Measurements from ENCODE around the gene ZNF264.
"Not testable (repeated sequence)": the region's sequence is repeated elsewhere in the genome, so short reads cannot be mapped to it uniquely, and the experiment has no call there.

Gene ZNF264

GRCh38 chr19:57245959-57246358, 54.7 kb downstream of the ZNF264 start:
- DNase-seq: no peak

- no peak for DNase-seq
Measured at GRCh38 chr19:57248646-57249045, 57.3 kb downstream of the ZNF264 start.

- DNase-seq: no peak
Measured at GRCh38 chr19:57249329-57249728, 58.0 kb downstream of the ZNF264 start.

GRCh38 chr19:57253767-57254166, 62.5 kb downstream of the ZNF264 start:
- not testable (repeated sequence) for DNase-seq

- DNase-seq: no peak
Measured at GRCh38 chr19:57262044-57262443, 70.7 kb downstream of the ZNF264 start.

- DNase-seq: no peak
Measured at GRCh38 chr19:57263244-57263741, 72.0 kb downstream of the ZNF264 start.

GRCh38 chr19:57267291-57267690, 76.0 kb downstream of the ZNF264 start:
- DNase-seq: no peak

GRCh38 chr19:57269515-57270250, 78.4 kb downstream of the ZNF264 start:
- no peak for DNase-seq

- DNase-seq: no peak
Measured at GRCh38 chr19:57271280-57271679, 80.0 kb downstream of the ZNF264 start.
